Measurements from ENCODE around the gene CENPA. TPM values are rescaled to one million over a fixed set of nuclear protein-coding genes. Genes with fewer than 3 reads are reported as not detected.

CENPA gene
- total and polyA plus RNA-seq, 7 donors = 0.12 to 0.23 TPM; not detected in 5

- Histone ChIP-seq H3K27me3 (ENCODE audit: insufficient read depth in 3 of 3, low read length in 2 of 3) (peaks cover 0 to 9% (median 0%) of the 10 kb centered on the region in 3 donors), H3K4me3 (no peak overlapping the region), H3K36me3 (ENCODE audit: insufficient read depth in 1 of 2, low read depth in 1 of 2) (no peaks in the 10 kb centered on the region), H3K4me1 (no peaks in the 10 kb centered on the region), H3K9me3 (no peaks in the 10 kb centered on the region), H3K27ac (no peak overlapping the region)
- DNase-seq (no peak), ATAC-seq (no peak)
- TF ChIP-seq CTCF (IDR thresholded peaks at IDR 0.05) = no peak
- intact Hi-C loops (cut with DNase I) = no loop called here
- 64 to 67% (median 66%) methylated on average over 6 of the region's 6 CpGs for WGBS, 3 donors
Measured at GRCh38 chr2:26818972-26819371, 33.1 kb downstream of the CENPA start.

- intact Hi-C loops (cut with DNase I) = no loop called here
Measured at GRCh38 chr2:26820932-26821331, 35.1 kb downstream of the CENPA start.

GRCh38 chr2:26822877-26823276, 37.0 kb downstream of the CENPA start:
- ATAC-seq = no peak
- Histone ChIP-seq H3K27ac (no peak overlapping the region), H3K27me3 (ENCODE audit: insufficient read depth in 3 of 3, low read length in 2 of 3) (peaks cover 0 to 5% (median 0%) of the 10 kb centered on the region in 3 donors), H3K9me3 (no peaks in the 10 kb centered on the region), H3K4me3 (no peak overlapping the region), H3K4me1 (no peaks in the 10 kb centered on the region), H3K36me3 (ENCODE audit: insufficient read depth in 1 of 2, low read depth in 1 of 2) (no peaks in the 10 kb centered on the region)
- no peak for TF ChIP-seq CTCF (IDR thresholded peaks at IDR 0.05)
- intact Hi-C loops (cut with DNase I) = no loop called here
- no peak for DNase-seq
- 72 to 78% (median 72%) methylated on average over 6 of the region's 6 CpGs for WGBS, 3 donors

More at GRCh38 chr2:26820932-26821331, 35.1 kb downstream of the CENPA start:
- Histone ChIP-seq H3K4me1 (no peaks in the 10 kb centered on the region), H3K27me3 (ENCODE audit: insufficient read depth in 3 of 3, low read length in 2 of 3) (peaks cover 0 to 5% (median 0%) of the 10 kb centered on the region in 3 donors), H3K9me3 (no peaks in the 10 kb centered on the region), H3K4me3 (no peak overlapping the region), H3K36me3 (ENCODE audit: insufficient read depth in 1 of 2, low read depth in 1 of 2) (no peaks in the 10 kb centered on the region), H3K27ac (no peak overlapping the region)
- no peak for TF ChIP-seq CTCF (IDR thresholded peaks at IDR 0.05)
- ATAC-seq (no peak), DNase-seq (no peak)
- 76 to 79% (median 77%) methylated on average over 7 of the region's 7 CpGs for WGBS, 3 donors

- H3K4me3 ChIP-seq = no peak overlapping the region
- H3K27me3 ChIP-seq (ENCODE audit: insufficient read depth in 3 of 3, low read length in 2 of 3) = peaks cover 0 to 42% (median 0%) of the 10 kb centered on the region in 3 donors
- intact Hi-C loops (cut with DNase I) = no loop called here
- no peak for TF ChIP-seq CTCF (IDR thresholded peaks at IDR 0.05)
- ATAC-seq = no peak
- no peaks in the 10 kb centered on the region for H3K36me3 ChIP-seq (ENCODE audit: insufficient read depth in 1 of 2, low read depth in 1 of 2)
- H3K27ac ChIP-seq = no peak overlapping the region
- WGBS, 3 donors = 49 to 53% (median 51%) methylated on average over 6 of the region's 6 CpGs
- no peaks in the 10 kb centered on the region for H3K4me1 ChIP-seq
- H3K9me3 ChIP-seq = no peaks in the 10 kb centered on the region
- no peak for DNase-seq
Measured at GRCh38 chr2:26838121-26838906, 52.5 kb downstream of the CENPA start.

Measured in psoas muscle (tissue), 8 donors.